ENCODE data around the gene ADGRV1. TPM values are rescaled to one million over a fixed set of nuclear protein-coding genes. Genes with fewer than 3 reads are reported as not detected.
"Not testable (repeated sequence)": the region's sequence is repeated elsewhere in the genome, so short reads cannot be mapped to it uniquely, and the experiment has no call there.

Gene ADGRV1
- total RNA-seq, 2 donors from 2014 or later, result 0.44 to 0.52 TPM

GRCh38 chr5:90619762-90620161 is 61.2 kb downstream of the ADGRV1 start:
- H3K4me3 Mint-ChIP-seq; DNase-seq; H3K36me3 Mint-ChIP-seq (ENCODE audit: low read depth); H3K27me3 Mint-ChIP-seq; H3K4me1 Mint-ChIP-seq; H3K27ac Mint-ChIP-seq; H3K9me3 ChIP-seq (ENCODE audit: control insufficient read depth, low read length, poor library complexity, severe bottlenecking); ATAC-seq: not testable (repeated sequence)

- DNase-seq (no peak), ATAC-seq (no peak)
- H3K4me1 Mint-ChIP-seq, result peaks cover under 1% of the 10 kb centered on the region
Measured at GRCh38 chr5:90621848-90622247, 63.3 kb downstream of the ADGRV1 start.

DNA sequence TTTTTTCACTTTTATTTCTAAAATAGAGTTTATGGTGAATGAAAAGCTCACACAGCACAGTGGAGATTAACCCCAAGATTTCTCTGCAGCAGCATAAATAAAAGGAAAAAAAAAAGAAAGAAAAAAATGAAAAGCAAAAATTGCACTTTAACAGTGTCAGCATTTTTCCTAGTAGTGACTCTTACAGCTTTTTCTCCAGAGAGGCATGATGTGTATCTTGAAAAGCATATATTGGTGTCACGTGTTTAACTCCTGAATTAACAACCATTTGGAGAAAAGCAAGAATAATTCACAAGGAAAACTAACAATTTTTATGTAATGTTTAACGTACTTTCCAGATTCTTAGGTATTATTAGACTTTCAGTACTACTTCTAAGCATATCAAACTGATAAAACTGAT is 67.9 kb downstream of the ADGRV1 start:
- no peak for DNase-seq
- H3K9me3 ChIP-seq (ENCODE audit: control insufficient read depth, low read length, poor library complexity, severe bottlenecking), result no peaks in the 10 kb centered on the region
- Mint-ChIP-seq H3K27me3 (peaks cover 7% of the 10 kb centered on the region), H3K27ac (no peak overlapping the region), H3K4me1 (no peaks in the 10 kb centered on the region), H3K4me3 (no peak overlapping the region), H3K36me3 (ENCODE audit: low read depth) (no peaks in the 10 kb centered on the region)
- ATAC-seq, result no peak

More at GRCh38 chr5:90621848-90622247, 63.3 kb downstream of the ADGRV1 start:
- no peaks in the 10 kb centered on the region for H3K9me3 ChIP-seq (ENCODE audit: control insufficient read depth, low read length, poor library complexity, severe bottlenecking)
- H3K36me3 Mint-ChIP-seq (ENCODE audit: low read depth), result no peaks in the 10 kb centered on the region
- no peak overlapping the region for H3K4me3 Mint-ChIP-seq
- H3K27ac Mint-ChIP-seq, result no peak overlapping the region
- peaks cover 6% of the 10 kb centered on the region for H3K27me3 Mint-ChIP-seq

DNA sequence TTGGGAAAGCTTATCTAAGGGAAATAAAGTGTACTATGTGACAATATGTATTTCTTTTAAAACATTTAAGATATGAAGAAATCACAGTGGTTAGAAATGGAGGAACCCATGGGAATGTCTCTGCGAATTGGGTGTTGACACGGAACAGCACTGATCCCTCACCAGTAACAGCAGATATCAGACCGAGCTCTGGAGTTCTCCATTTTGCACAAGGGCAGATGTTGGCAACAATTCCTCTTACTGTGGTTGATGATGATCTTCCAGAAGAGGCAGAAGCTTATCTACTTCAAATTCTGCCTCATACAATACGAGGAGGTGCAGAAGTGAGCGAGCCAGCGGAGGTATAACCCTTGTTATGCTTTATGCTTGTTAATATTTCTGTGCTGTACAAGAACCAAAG is 69.9 kb downstream of the ADGRV1 start:
- H3K9me3 ChIP-seq (ENCODE audit: control insufficient read depth, low read length, poor library complexity, severe bottlenecking), result no peaks in the 10 kb centered on the region
- ATAC-seq, result no peak
- H3K36me3 Mint-ChIP-seq (ENCODE audit: low read depth), result no peaks in the 10 kb centered on the region
- no peaks in the 10 kb centered on the region for H3K4me1 Mint-ChIP-seq
- no peak for DNase-seq
- H3K4me3 Mint-ChIP-seq, result no peak overlapping the region
- peaks cover 5% of the 10 kb centered on the region for H3K27me3 Mint-ChIP-seq
- H3K27ac Mint-ChIP-seq, result no peak overlapping the region

DNA sequence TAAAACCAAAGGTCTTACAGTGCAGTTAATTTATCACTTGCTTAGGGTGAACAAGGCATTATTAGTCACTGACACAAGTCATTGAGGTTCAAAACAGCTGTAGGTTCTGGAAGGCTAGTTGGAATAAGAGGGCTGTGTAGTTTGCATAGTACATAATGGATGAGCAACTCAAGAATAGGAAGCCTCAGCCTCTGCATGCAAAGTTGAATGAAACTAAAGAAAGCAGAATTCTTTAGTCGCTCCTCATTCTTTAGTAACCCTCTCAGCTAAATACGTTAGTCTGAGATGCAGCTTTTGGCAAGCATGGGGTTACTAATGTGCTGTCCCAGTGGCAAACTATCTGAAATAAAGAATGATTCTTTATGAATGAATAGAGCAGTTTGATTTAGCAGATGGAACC is 74.2 kb downstream of the ADGRV1 start:
- Mint-ChIP-seq H3K4me1 (no peaks in the 10 kb centered on the region), H3K4me3 (no peak overlapping the region), H3K36me3 (ENCODE audit: low read depth) (no peaks in the 10 kb centered on the region), H3K27ac (no peak overlapping the region), H3K27me3 (peaks cover 4% of the 10 kb centered on the region)
- DNase-seq (no peak), ATAC-seq (no peak)
- H3K9me3 ChIP-seq (ENCODE audit: control insufficient read depth, low read length, poor library complexity, severe bottlenecking), result no peaks in the 10 kb centered on the region

- Mint-ChIP-seq H3K27me3 (peaks cover 4% of the 10 kb centered on the region), H3K27ac (no peak overlapping the region), H3K4me1 (no peaks in the 10 kb centered on the region), H3K4me3 (no peak overlapping the region), H3K36me3 (ENCODE audit: low read depth) (no peaks in the 10 kb centered on the region)
- ATAC-seq (no peak), DNase-seq (no peak)
- H3K9me3 ChIP-seq (ENCODE audit: control insufficient read depth, low read length, poor library complexity, severe bottlenecking), result no peaks in the 10 kb centered on the region
Measured at GRCh38 chr5:90636948-90637347, 78.4 kb downstream of the ADGRV1 start.

DNA sequence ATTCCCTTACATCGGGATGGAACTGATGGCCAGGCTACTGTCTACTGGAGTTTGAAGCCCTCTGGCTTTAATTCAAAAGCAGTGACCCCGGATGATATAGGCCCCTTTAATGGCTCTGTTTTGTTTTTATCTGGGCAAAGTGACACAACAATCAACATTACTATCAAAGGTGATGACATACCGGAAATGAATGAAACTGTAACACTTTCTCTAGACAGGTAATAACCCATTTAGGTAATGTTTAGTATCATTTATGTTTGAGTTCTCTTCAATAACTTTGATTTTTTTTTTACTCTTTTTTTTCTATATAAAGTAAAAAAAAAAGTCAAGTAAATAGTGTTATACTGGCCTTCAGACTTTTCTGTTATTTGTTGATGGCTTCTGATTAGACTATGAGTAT is 79.1 kb downstream of the ADGRV1 start:
- Mint-ChIP-seq H3K36me3 (ENCODE audit: low read depth) (no peaks in the 10 kb centered on the region), H3K4me1 (no peaks in the 10 kb centered on the region), H3K27ac (no peak overlapping the region), H3K27me3 (peaks cover 4% of the 10 kb centered on the region), H3K4me3 (no peak overlapping the region)
- ATAC-seq (no peak), DNase-seq (no peak)
- H3K9me3 ChIP-seq (ENCODE audit: control insufficient read depth, low read length, poor library complexity, severe bottlenecking), result no peaks in the 10 kb centered on the region

DNA sequence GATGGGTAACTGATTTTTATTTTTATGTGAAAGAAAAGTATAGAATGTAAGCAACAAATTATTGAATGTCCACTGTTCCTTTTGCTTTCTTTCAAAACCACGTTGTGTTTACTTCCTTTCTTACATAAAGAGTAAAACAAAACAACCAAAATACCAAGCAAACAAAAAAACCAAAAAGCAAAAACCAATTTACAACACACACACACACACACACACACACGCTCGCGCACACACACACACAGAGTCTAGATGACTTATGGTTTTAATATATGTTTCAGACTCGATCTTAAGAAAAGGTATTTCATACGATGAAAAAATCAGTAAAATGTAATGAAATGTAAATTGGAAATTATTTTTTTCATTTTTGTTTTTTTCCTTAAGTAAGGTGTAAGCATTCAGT is 80.3 kb downstream of the ADGRV1 start:
- ATAC-seq, result no peak
- no peaks in the 10 kb centered on the region for H3K36me3 Mint-ChIP-seq (ENCODE audit: low read depth)
- no peaks in the 10 kb centered on the region for H3K9me3 ChIP-seq (ENCODE audit: control insufficient read depth, low read length, poor library complexity, severe bottlenecking)
- H3K27ac Mint-ChIP-seq, result no peak overlapping the region
- peaks cover 4% of the 10 kb centered on the region for H3K27me3 Mint-ChIP-seq
- H3K4me3 Mint-ChIP-seq, result no peak overlapping the region
- no peak for DNase-seq
- no peaks in the 10 kb centered on the region for H3K4me1 Mint-ChIP-seq

DNA sequence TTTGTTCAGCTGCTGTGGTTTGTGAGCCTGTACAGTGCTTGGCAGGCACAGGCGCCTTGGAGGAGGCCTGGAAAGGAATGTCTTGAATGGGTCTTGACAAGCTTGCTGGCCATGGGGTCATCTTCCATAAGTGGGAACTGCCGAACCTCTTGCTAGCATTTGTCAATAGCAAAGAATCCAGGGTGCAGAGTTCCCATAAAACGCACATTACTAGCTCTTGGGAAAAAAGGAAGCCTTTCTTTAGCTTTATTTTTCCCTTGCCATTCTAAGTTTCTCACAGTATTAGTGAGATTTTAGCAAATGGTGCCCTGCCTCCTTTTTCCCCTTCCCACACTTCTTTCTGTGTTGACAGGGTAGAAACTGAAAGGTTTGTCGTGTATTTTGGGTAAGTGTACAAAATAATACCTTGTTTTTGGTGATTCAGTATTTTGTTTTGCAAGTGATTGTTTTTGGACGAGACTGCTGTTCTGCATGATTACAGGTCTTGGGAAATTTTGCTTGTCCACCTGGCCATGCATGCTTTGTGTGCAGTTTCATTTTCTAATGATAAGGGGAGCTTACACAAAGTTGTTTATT is 82.0 kb downstream of the ADGRV1 start:
- no peak for ATAC-seq

DNA sequence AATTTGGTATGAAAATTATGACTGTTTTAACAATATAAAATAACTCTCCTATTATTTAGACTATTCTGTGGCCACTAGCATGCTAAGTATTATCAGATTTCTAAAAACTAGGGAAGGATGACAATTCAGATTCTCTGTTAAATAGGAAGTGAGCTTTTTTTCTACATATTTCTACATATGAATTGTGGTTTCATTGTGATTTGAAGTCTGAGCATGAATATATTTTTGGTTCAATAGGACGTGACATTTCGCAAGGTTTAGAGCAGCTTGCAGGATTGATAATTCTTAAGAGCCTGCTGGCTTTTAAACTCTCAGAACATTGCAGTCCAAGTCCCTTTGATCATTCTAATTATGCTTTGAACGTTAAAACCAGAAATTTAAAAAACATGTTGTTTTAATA is 82.9 kb downstream of the ADGRV1 start:
- H3K27ac Mint-ChIP-seq, result no peak overlapping the region
- DNase-seq, result no peak
- H3K4me1 Mint-ChIP-seq, result no peaks in the 10 kb centered on the region
- H3K27me3 Mint-ChIP-seq, result no peaks in the 10 kb centered on the region
- no peak for ATAC-seq
- no peak overlapping the region for H3K4me3 Mint-ChIP-seq
- no peaks in the 10 kb centered on the region for H3K36me3 Mint-ChIP-seq (ENCODE audit: low read depth)
- H3K9me3 ChIP-seq (ENCODE audit: control insufficient read depth, low read length, poor library complexity, severe bottlenecking), result no peaks in the 10 kb centered on the region

More for the DNA sequence above, 82.0 kb downstream of the ADGRV1 start:
- no peak for DNase-seq
- no peaks in the 10 kb centered on the region for H3K36me3 Mint-ChIP-seq (ENCODE audit: low read depth)
- no peak overlapping the region for H3K4me3 Mint-ChIP-seq
- H3K9me3 ChIP-seq (ENCODE audit: control insufficient read depth, low read length, poor library complexity, severe bottlenecking), result no peaks in the 10 kb centered on the region
- H3K27me3 Mint-ChIP-seq, result peaks cover 4% of the 10 kb centered on the region
- no peak overlapping the region for H3K27ac Mint-ChIP-seq
- H3K4me1 Mint-ChIP-seq, result no peaks in the 10 kb centered on the region

- H3K9me3 ChIP-seq (ENCODE audit: control insufficient read depth, low read length, poor library complexity, severe bottlenecking), result no peaks in the 10 kb centered on the region
- no peak overlapping the region for H3K4me3 Mint-ChIP-seq
- no peaks in the 10 kb centered on the region for H3K4me1 Mint-ChIP-seq
- no peaks in the 10 kb centered on the region for H3K36me3 Mint-ChIP-seq (ENCODE audit: low read depth)
- peaks cover 5% of the 10 kb centered on the region for H3K27me3 Mint-ChIP-seq
- H3K27ac Mint-ChIP-seq, result no peak overlapping the region
- ATAC-seq (no peak), DNase-seq (no peak)
Measured at GRCh38 chr5:90642706-90643229, 84.2 kb downstream of the ADGRV1 start.

DNA sequence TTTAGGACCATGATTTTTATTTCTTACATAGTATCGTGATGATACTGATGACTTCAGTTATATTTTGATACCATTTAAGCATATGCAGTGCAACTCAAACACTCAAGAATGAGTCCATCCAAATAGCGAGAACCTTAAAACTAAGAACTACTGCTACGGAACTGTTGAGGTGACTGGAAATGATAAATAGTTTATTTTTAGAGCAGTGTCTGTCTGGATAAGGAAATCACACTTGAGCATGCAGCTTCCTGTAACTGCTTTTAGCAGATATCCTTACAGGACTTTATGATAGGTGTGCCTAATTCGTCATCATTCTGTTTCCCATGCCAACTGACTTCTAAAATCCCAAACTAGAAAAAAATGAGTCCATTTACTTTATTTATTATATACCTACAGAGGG is 85.5 kb downstream of the ADGRV1 start:
- ATAC-seq, result no peak
- H3K27ac Mint-ChIP-seq, result no peak overlapping the region

GRCh38 chr5:90645024-90645610 is 86.5 kb downstream of the ADGRV1 start:
- no peak overlapping the region for H3K27ac Mint-ChIP-seq
- no peak for DNase-seq
- no peak overlapping the region for H3K4me3 Mint-ChIP-seq
- H3K36me3 Mint-ChIP-seq (ENCODE audit: low read depth), result no peaks in the 10 kb centered on the region
- H3K9me3 ChIP-seq (ENCODE audit: control insufficient read depth, low read length, poor library complexity, severe bottlenecking), result no peaks in the 10 kb centered on the region
- no peaks in the 10 kb centered on the region for H3K4me1 Mint-ChIP-seq
- peaks cover 10% of the 10 kb centered on the region for H3K27me3 Mint-ChIP-seq
- no peak for ATAC-seq

More for the DNA sequence above, 85.5 kb downstream of the ADGRV1 start:
- Mint-ChIP-seq H3K4me1 (no peaks in the 10 kb centered on the region), H3K36me3 (ENCODE audit: low read depth) (no peaks in the 10 kb centered on the region), H3K4me3 (no peak overlapping the region), H3K27me3 (peaks cover 10% of the 10 kb centered on the region)
- DNase-seq, result no peak
- no peaks in the 10 kb centered on the region for H3K9me3 ChIP-seq (ENCODE audit: control insufficient read depth, low read length, poor library complexity, severe bottlenecking)

DNA sequence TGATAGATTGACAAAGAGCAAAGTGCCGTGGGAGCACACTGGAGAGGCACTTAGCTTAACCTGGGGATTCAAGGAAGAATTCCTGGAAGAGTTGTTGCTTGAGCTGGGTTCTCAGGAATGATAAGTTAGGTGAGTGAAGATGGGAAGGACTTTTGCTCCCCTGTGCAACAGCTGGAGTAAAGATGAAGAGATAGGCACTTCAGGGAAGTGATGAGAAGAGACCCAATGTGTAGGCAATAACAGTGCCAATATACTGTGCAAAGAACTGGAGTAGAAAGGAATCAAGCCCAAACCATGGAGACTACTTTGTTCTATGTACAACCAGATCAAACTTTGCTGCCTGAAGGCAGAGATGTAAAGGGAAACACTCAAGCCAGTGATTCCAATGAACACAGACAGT is 92.2 kb downstream of the ADGRV1 start:
- H3K9me3 ChIP-seq (ENCODE audit: control insufficient read depth, low read length, poor library complexity, severe bottlenecking), result no peaks in the 10 kb centered on the region
- H3K4me3 Mint-ChIP-seq, result no peak overlapping the region
- no peaks in the 10 kb centered on the region for H3K4me1 Mint-ChIP-seq
- no peak for DNase-seq
- no peaks in the 10 kb centered on the region for H3K36me3 Mint-ChIP-seq (ENCODE audit: low read depth)
- no peak for ATAC-seq
- peaks cover 20% of the 10 kb centered on the region for H3K27me3 Mint-ChIP-seq
- no peak overlapping the region for H3K27ac Mint-ChIP-seq

All from T-helper 17 cell (primary cell).